Gastrocnemius medialis (tissue), 4 donors: ENCODE data around the gene CSNK2A1.

ENCODE experiments used
- CTCF ChIP-seq, 5 experiments: fragments of 450-650 bp in 3 of 5; fragments of 200-600 bp in 2 of 5; sonication (generic) in 2 of 5; IDR thresholded peaks in 4 of 5; conservative IDR thresholded peaks in 1 of 5; 1 replicate in 4 of 5; 2 replicates in 1 of 5; pipeline ENCODE4 v1.5.1; 2016 to 2019; ENCODE audit warnings: antibody characterized with exemption in 5 of 5, mild to moderate bottlenecking in 3 of 5, moderate library complexity in 3 of 5
- POLR2A ChIP-seq, 2 donors: fragments of 450-650 bp; IDR thresholded peaks; one replicate each; pipeline ENCODE4 v1.6.1; 2017; ENCODE audit warnings: antibody characterized with exemption in 2 of 2, mild to moderate bottlenecking in 2 of 2, moderate library complexity in 2 of 2

GRCh38 chr20:573414-574296, 30.1 kb upstream of the CSNK2A1 start:
- no peak for TF ChIP-seq CTCF (IDR thresholded peaks at IDR 0.05 in 4 of 5, conservative IDR thresholded peaks at IDR 0.05 in 1 of 5)
- TF ChIP-seq POLR2A (IDR thresholded peaks at IDR 0.05), result no peak
